Pancreas (tissue), 10 donors: ENCODE measurements around the gene SIX1. TPM values are rescaled to one million over a fixed set of nuclear protein-coding genes. Genes with fewer than 3 reads are reported as not detected.

Experiments
- ATAC-seq, 4 donors: fragments of 200-7000 bp; cut with Tn5 transposase; one replicate each; pipeline versions ENCODE4 v1.8.0 to v1.9.1; 2020; ENCODE audit warnings: mild to moderate bottlenecking in 4 of 4, moderate library complexity in 4 of 4
- DNase-seq, 6 donors: peaks; one replicate each; pipeline ENCODE4 v3.0.0-alpha.2; 2020
- FAIRE-seq: peaks from 2 replicates; lab custom pipeline; 2012; peaks lifted over from hg19 to GRCh38; lab: Jason Lieb, UNC
- H3K27ac ChIP-seq, 4 donors: fragments of 200-600 bp; sonication (generic); 1 replicate in 3 of 4; 2 replicates in 1 of 4; pipeline versions ENCODE4 v1.5.0 to v1.8.0; 2020
- H3K27me3 ChIP-seq, 4 donors: fragments of 200-600 bp; one replicate each; pipeline ENCODE4 v1.8.0; 2021
- H3K36me3 ChIP-seq, 3 donors: fragments of 200-600 bp; sonication (generic) in 1 of 3; one replicate each; pipeline versions ENCODE4 v1.5.0 to v1.8.0; 2020 to 2021
- H3K4me1 ChIP-seq, 3 donors: fragments of 200-600 bp; one replicate each; pipeline ENCODE4 v1.8.0; 2021
- H3K4me3 ChIP-seq, 4 donors: fragments of 200-600 bp; sonication (generic) in 2 of 4; one replicate each; pipeline versions ENCODE4 v1.5.0 to v1.8.0; 2020 to 2021
- H3K9me3 ChIP-seq, 4 donors: fragments of 200-600 bp; one replicate each; pipeline ENCODE4 v1.8.0; 2021
- WGBS, 2 donors: extraction: QIAGEN DNeasy Blood & Tissue Kit; methylation state at CpG; one replicate each; pipeline ENCODE4 v1.1.7; 2013; 5-methylcytosine and 5-hydroxymethylcytosine counted together
- intact Hi-C, 3 donors: fragments of 100-400 bp; cut with DNase I; formaldehyde crosslinking; loops; one replicate each; pipeline versions ENCODE4 v1.11.1 to v1.14.2; 2022
- polyA plus RNA-seq, 2 donors: library from polyadenylated mRNA; stranded (reverse); fragments of 200-250 nt; gene quantifications; one replicate each; pipeline ENCODE4 v1.2.3, GENCODE V29; 2013
- total RNA-seq, 6 donors: library from RNA; stranded (reverse); fragmentation: NEBNext Ultra II Directional in 4 of 6; extraction: Animal tissue kit (Norgen Biotek cat#: 25700) in 4 of 6; gene quantifications; one replicate each; pipeline versions ENCODE4 v1.2.1 to v1.2.4, GENCODE V29; 2021 to 2023
- TF ChIP-seq, protein P1 (sequence below), 4 donors: fragments of 200-600 bp; sonication (generic) in 3 of 4; IDR thresholded peaks; one replicate each; pipeline versions ENCODE4 v1.5.0 to v1.8.0; 2021; ENCODE audit warnings: antibody characterized with exemption in 4 of 4
- donor health status: healthy with polysubstance abuse.
- donor health status: DM: no; HTN: no; CAD: no; lungs with moderate emphysema.
- donor health status: DM: no; HTN: no; CAD: no.
- donor health status: control.
- donor health status: control.
- donor health status: Bipolar disorder and iron deficiency.
- donor health status: DM: yes; HTN: yes; CAD: no.
- donor health status: DM: no; HTN: no; CAD: no.
- donor health status: DM: no; HTN: no; CAD: no.
- donor health status: DM: yes; HTN: yes; CAD: no.

Gene SIX1
- total and polyA plus RNA-seq, 8 donors = 0.06 to 0.09 (median 0.07) TPM; not detected in 4

DNA sequence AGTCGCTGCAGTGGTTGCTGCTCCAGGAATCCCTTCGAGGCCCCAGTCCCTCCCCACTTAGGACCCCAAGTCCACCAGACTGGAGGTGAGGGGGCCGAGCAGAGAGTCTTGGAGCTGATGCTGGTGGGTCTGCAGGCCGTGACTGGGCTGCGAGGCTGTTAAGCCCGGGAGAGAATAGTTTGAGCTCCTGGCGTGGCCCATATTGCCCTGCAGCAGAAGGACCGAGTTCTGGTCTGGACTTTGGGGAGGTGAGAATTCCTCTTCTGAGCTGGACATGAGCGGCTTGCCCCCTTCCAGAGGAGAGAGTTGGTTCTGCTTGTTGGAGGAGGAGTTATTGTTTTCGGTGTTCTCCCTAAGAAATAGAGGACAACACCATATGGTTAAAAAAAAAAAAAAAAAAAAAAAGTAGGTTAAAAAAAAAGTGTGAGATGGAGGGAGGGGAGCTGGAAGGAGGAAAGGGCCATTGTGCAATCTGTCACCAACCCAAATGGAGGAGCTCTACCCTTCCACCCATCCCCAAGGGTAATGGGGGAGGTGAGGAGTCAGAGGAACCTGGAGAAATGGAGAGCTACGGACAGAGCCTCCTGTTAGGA is 3.0 kb downstream of the SIX1 start:
- Histone ChIP-seq H3K9me3 (no peaks in the 10 kb centered on the region), H3K4me3 (no peak overlapping the region), H3K36me3 (no peaks in the 10 kb centered on the region), H3K27ac (no peak overlapping the region), H3K4me1 (peaks cover 4 to 23% (median 11%) of the 10 kb centered on the region in 3 donors), H3K27me3 (peaks cover 27 to 93% (median 41%) of the 10 kb centered on the region in 4 donors)
- TF ChIP-seq, protein P1, sequence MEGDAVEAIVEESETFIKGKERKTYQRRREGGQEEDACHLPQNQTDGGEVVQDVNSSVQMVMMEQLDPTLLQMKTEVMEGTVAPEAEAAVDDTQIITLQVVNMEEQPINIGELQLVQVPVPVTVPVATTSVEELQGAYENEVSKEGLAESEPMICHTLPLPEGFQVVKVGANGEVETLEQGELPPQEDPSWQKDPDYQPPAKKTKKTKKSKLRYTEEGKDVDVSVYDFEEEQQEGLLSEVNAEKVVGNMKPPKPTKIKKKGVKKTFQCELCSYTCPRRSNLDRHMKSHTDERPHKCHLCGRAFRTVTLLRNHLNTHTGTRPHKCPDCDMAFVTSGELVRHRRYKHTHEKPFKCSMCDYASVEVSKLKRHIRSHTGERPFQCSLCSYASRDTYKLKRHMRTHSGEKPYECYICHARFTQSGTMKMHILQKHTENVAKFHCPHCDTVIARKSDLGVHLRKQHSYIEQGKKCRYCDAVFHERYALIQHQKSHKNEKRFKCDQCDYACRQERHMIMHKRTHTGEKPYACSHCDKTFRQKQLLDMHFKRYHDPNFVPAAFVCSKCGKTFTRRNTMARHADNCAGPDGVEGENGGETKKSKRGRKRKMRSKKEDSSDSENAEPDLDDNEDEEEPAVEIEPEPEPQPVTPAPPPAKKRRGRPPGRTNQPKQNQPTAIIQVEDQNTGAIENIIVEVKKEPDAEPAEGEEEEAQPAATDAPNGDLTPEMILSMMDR (IDR thresholded peaks at IDR 0.05) = no peak
- DNase-seq = no peak
- ATAC-seq = no peak
- intact Hi-C loops = no loop called here
- WGBS, 2 donors = 23 to 28% methylated on average over 11 of the region's 11 CpGs
- no peak for FAIRE-seq

DNA sequence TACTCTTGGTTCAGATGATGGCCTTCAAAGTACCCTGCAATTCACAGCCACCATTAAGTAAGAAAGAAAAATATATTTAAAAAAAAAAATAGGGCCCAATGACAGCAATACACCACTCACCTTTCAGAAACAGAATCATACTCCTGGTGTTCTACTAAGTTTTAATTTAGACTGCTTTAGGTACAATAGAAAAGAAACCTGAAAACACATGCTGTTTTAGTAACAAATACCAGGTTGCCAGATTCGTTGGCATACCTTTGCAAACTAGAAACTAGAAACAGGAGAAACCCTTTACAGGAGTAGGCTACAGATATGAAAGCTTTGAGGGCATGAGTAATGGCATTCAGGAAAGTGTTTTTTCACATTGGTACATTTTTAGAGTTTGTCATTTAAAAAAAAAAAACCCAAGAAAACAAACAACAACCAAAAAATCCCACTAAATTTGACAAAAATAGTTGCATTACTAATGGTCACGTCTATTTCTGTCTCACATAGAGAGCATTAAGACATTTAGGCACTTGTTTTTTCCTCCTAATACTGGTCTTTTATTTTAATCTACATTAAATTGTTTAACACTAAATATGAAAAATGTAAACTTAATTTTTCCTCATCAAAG is 4.0 kb downstream of the SIX1 start:
- TF ChIP-seq, protein P1 (IDR thresholded peaks at IDR 0.05) = no peak
- Histone ChIP-seq H3K27me3 (peaks cover 28 to 96% (median 51%) of the 10 kb centered on the region in 4 donors), H3K4me1 (peaks cover 4 to 23% (median 11%) of the 10 kb centered on the region in 3 donors), H3K27ac (no peak overlapping the region), H3K36me3 (no peaks in the 10 kb centered on the region), H3K9me3 (no peaks in the 10 kb centered on the region), H3K4me3 (no peak overlapping the region)
- no peak for DNase-seq
- ATAC-seq = no peak
- intact Hi-C loops = no loop called here
- WGBS, 2 donors = 43 to 62% methylated on average over 2 of the region's 2 CpGs
- no peak for FAIRE-seq

DNA sequence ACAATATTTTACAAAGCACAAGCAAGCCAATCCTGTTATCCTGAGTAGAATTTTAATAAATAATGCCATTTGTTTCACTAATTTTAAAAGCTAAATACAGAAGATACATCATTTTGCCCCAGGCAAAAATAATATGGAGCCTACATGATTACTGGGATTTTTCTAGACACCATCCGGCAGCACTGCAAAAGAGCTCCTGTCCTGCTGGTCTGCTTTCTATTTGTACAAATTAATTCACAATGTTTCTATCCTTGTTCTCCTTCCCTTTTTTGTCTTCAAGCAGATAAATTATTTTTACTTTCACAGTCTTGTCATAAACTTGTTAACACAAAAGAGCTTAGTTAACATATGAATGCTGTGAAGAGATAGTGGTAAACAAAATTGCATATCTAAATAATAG is 4.6 kb downstream of the SIX1 start:
- WGBS, 2 donors = 75 to 80% methylated on average over 1 of the region's 1 CpG
- FAIRE-seq = no peak
- peaks cover 28 to 98% (median 54%) of the 10 kb centered on the region in 4 donors for H3K27me3 ChIP-seq

DNA sequence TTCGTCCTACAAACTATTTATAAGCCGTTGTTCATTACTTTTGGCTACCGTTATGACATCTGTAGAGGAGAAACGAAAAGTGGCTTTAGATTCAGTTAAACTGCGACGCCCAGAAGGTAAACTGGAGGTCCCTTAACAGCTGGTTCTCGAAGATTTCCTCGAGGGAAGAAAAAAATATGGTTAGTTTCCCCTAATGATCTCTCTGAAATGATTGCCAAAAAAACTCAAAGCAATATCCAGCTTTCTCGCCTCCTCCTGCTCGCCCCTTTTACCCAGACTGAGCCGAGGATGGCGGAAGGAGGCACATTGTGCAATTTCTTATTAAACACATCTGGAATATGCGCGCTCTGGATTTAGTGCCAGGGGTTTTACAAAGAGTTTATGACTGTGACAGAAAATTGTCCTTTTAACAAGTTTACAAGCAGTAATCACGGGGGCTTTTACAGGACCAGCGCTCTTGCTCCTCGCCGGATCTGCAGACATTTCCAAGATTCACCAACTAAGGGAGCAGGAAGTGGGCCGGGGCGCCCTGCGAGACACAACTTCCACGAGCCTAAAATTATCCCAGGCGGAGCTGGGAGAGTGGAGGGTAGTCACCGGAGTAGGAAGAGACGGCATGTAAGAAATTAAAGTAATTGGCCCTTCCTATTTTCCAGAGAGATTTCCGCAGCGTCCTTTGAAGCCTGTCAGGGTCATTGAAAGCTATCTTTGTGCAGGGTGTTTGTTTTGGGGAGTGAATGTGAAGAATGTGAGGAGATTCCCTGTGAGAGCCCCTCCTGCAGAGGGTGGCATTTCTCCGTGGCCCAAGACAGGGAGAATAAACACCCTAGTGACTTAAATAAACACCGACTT is 5.6 kb downstream of the SIX1 start:
- TF ChIP-seq, protein P1 (IDR thresholded peaks at IDR 0.05) = no peak
- H3K9me3 ChIP-seq = no peaks in the 10 kb centered on the region
- WGBS, 2 donors = 21 to 22% methylated on average over 29 of the region's 29 CpGs
- H3K27ac ChIP-seq = no peak overlapping the region
- H3K4me1 ChIP-seq = peaks cover 0 to 15% (median 6%) of the 10 kb centered on the region in 3 donors
- no peak for ATAC-seq
- no peak for FAIRE-seq
- no peaks in the 10 kb centered on the region for H3K36me3 ChIP-seq
- no peak for DNase-seq
- H3K27me3 ChIP-seq = peaks cover 32 to 95% (median 58%) of the 10 kb centered on the region in 4 donors
- no peak overlapping the region for H3K4me3 ChIP-seq
- intact Hi-C loops = no loop called here

More for the DNA sequence above, 4.6 kb downstream of the SIX1 start:
- Histone ChIP-seq H3K27ac (no peak overlapping the region), H3K9me3 (no peaks in the 10 kb centered on the region), H3K4me1 (peaks cover 4 to 23% (median 11%) of the 10 kb centered on the region in 3 donors), H3K4me3 (no peak overlapping the region), H3K36me3 (no peaks in the 10 kb centered on the region)
- DNase-seq (no peak), ATAC-seq (no peak)
- TF ChIP-seq, protein P1 (IDR thresholded peaks at IDR 0.05) = no peak
- intact Hi-C loops = no loop called here
